Astrocyte (in vitro differentiated cells and primary cell): Measurements from ENCODE around the gene FGF22. TPM values are rescaled to one million over a fixed set of nuclear protein-coding genes. Genes with fewer than 3 reads are reported as not detected.

ENCODE experiments used
- DNase-seq: peaks from one replicate; pipeline ENCODE4 v3.0.0-alpha.2; 2010; ENCODE audit warnings: low read depth
- FAIRE-seq: peaks from 2 replicates; lab custom pipeline; 2011; peaks lifted over from hg19 to GRCh38; lab: Jason Lieb, UNC
- H2AFZ ChIP-seq: 2 replicates; pipeline ENCODE4 v1.6.0; 2012; ENCODE audit warnings: low read depth, low read length, inconsistent platforms
- H3K27ac ChIP-seq: 2 replicates; pipeline ENCODE4 v1.5.1; 2011; ENCODE audit warnings: low read depth, low read length, inconsistent platforms
- H3K27me3 ChIP-seq: 2 replicates; pipeline ENCODE4 v1.6.0; 2011; ENCODE audit warnings: low read length, inconsistent platforms; ENCODE audit not compliant: insufficient read depth
- H3K36me3 ChIP-seq: 2 replicates; pipeline ENCODE4 v1.5.1; 2011; ENCODE audit warnings: low read length, inconsistent platforms; ENCODE audit not compliant: insufficient read depth
- H3K4me1 ChIP-seq: 2 replicates; pipeline ENCODE4 v1.5.1; 2011; ENCODE audit warnings: low read length, inconsistent platforms; ENCODE audit not compliant: insufficient read depth
- H3K4me2 ChIP-seq: 2 replicates; pipeline ENCODE4 v1.6.0; 2012; ENCODE audit warnings: low read length, inconsistent platforms
- H3K4me3 ChIP-seq: 2 replicates; pipeline ENCODE4 v1.5.1; 2011; ENCODE audit warnings: low read depth, mild to moderate bottlenecking, low read length, inconsistent platforms; ENCODE audit not compliant: insufficient read depth
- H3K79me2 ChIP-seq: 2 replicates; pipeline ENCODE4 v1.6.0; 2012; ENCODE audit warnings: mild to moderate bottlenecking, low read length, inconsistent platforms; ENCODE audit not compliant: insufficient read depth
- H3K9ac ChIP-seq: 2 replicates; pipeline ENCODE4 v1.6.0; 2012; ENCODE audit warnings: mild to moderate bottlenecking, low read length, inconsistent platforms
- H3K9me3 ChIP-seq: 2 replicates; pipeline ENCODE4 v1.5.1; 2012; ENCODE audit warnings: low read depth, mild to moderate bottlenecking, low read length, inconsistent platforms; ENCODE audit not compliant: insufficient read depth
- H4K20me1 ChIP-seq: 2 replicates; pipeline ENCODE4 v1.6.0; 2012; ENCODE audit warnings: low read length, inconsistent platforms; ENCODE audit not compliant: insufficient read depth
- H3K27ac Mint-ChIP-seq: one replicate; pipeline ENCODE4 v1.8.0; 2021; ENCODE audit warnings: mild to moderate bottlenecking, mixed read lengths; ENCODE audit not compliant: unreplicated experiment
- H3K27me3 Mint-ChIP-seq: one replicate; pipeline ENCODE4 v1.8.0; 2021; ENCODE audit warnings: low read depth, mixed read lengths; ENCODE audit not compliant: unreplicated experiment
- H3K36me3 Mint-ChIP-seq: one replicate; pipeline ENCODE4 v1.8.0; 2021; ENCODE audit warnings: low read depth, mixed read lengths; ENCODE audit not compliant: unreplicated experiment
- H3K4me1 Mint-ChIP-seq: one replicate; pipeline ENCODE4 v1.8.0; 2021; ENCODE audit warnings: low read depth, mixed read lengths; ENCODE audit not compliant: unreplicated experiment
- H3K4me3 Mint-ChIP-seq: one replicate; pipeline ENCODE4 v1.8.0; 2021; ENCODE audit warnings: mild to moderate bottlenecking, moderate library complexity, mixed read lengths; ENCODE audit not compliant: unreplicated experiment
- H3K9me3 Mint-ChIP-seq: one replicate; pipeline ENCODE4 v1.8.0; 2021; ENCODE audit warnings: mild to moderate bottlenecking, mixed read lengths; ENCODE audit not compliant: unreplicated experiment
- EZH2 ChIP-seq: IDR thresholded peaks from 2 replicates; pipeline ENCODE4 v1.6.1; 2012; ENCODE audit warnings: mild to moderate bottlenecking, low read length, inconsistent platforms; ENCODE audit not compliant: insufficient read depth
- total RNA-seq: library from RNA; stranded (reverse); gene quantifications from 2 replicates; pipeline ENCODE4 v1.2.1, GENCODE V29; 2021
- TF ChIP-seq, protein P1 (sequence below): IDR thresholded peaks from 2 replicates; pipeline ENCODE4 v1.5.1; 2011; ENCODE audit warnings: low read depth, mild to moderate bottlenecking, inconsistent platforms, low read length, moderate library complexity; ENCODE audit not compliant: insufficient read depth

FGF22 gene
- total RNA-seq, 1 donor from 2014 or later = 0.25 TPM

DNA sequence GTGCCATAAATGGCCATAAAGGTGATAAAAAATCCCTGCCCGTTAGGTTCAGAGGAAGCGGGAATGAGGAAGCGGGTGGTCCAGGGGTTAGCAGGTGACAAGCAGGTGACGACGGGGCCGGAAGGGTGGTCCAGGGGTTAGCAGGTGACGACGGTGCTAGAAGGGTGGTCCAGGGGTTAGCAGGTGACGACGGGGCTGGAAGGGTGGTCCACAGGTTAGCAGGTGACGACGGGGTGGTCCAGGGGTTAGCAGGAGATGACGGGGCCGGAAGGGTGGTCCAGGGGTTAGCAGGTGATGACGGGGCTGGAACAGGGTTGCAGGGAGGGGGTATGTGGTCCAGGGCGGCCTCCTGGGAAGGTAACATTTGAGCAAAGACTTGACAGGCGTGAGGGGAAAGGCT, 49.3 kb downstream of the FGF22 start:
- no peak overlapping the region for H3K27ac Mint-ChIP-seq
- Histone ChIP-seq H3K79me2 (no peaks in the 10 kb centered on the region), H4K20me1 (no peaks in the 10 kb centered on the region), H3K4me3 (no peak overlapping the region), H3K4me1 (no peaks in the 10 kb centered on the region), H3K9me3 (no peaks in the 10 kb centered on the region), H2AFZ (no peak overlapping the region), H3K9ac (no peak overlapping the region), H3K36me3 (no peaks in the 10 kb centered on the region), H3K27ac (no peak overlapping the region), H3K4me2 (no peak overlapping the region), H3K27me3 (no peaks in the 10 kb centered on the region)
- TF ChIP-seq, protein P1, sequence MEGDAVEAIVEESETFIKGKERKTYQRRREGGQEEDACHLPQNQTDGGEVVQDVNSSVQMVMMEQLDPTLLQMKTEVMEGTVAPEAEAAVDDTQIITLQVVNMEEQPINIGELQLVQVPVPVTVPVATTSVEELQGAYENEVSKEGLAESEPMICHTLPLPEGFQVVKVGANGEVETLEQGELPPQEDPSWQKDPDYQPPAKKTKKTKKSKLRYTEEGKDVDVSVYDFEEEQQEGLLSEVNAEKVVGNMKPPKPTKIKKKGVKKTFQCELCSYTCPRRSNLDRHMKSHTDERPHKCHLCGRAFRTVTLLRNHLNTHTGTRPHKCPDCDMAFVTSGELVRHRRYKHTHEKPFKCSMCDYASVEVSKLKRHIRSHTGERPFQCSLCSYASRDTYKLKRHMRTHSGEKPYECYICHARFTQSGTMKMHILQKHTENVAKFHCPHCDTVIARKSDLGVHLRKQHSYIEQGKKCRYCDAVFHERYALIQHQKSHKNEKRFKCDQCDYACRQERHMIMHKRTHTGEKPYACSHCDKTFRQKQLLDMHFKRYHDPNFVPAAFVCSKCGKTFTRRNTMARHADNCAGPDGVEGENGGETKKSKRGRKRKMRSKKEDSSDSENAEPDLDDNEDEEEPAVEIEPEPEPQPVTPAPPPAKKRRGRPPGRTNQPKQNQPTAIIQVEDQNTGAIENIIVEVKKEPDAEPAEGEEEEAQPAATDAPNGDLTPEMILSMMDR = no peak
- H3K4me1 Mint-ChIP-seq = no peaks in the 10 kb centered on the region
- peaks cover 16% of the 10 kb centered on the region for H3K27me3 Mint-ChIP-seq
- FAIRE-seq = no peak
- DNase-seq = no peak
- peaks cover 7% of the 10 kb centered on the region for H3K9me3 Mint-ChIP-seq
- no peaks in the 10 kb centered on the region for H3K36me3 Mint-ChIP-seq
- H3K4me3 Mint-ChIP-seq = no peak overlapping the region

- no peak overlapping the region for H3K27ac Mint-ChIP-seq
- Histone ChIP-seq H3K4me1 (no peaks in the 10 kb centered on the region), H2AFZ (no peak overlapping the region), H3K27me3 (no peaks in the 10 kb centered on the region), H3K9ac (no peak overlapping the region), H3K9me3 (no peaks in the 10 kb centered on the region), H3K36me3 (no peaks in the 10 kb centered on the region), H3K4me2 (no peak overlapping the region), H3K4me3 (no peak overlapping the region), H3K27ac (no peak overlapping the region), H3K79me2 (no peaks in the 10 kb centered on the region), H4K20me1 (no peaks in the 10 kb centered on the region)
- no peaks in the 10 kb centered on the region for H3K4me1 Mint-ChIP-seq
- peaks cover 7% of the 10 kb centered on the region for H3K9me3 Mint-ChIP-seq
- no peak for DNase-seq
- TF ChIP-seq EZH2 = no peak
- TF ChIP-seq, protein P1 = no peak
- no peak overlapping the region for H3K4me3 Mint-ChIP-seq
- no peaks in the 10 kb centered on the region for H3K36me3 Mint-ChIP-seq
- no peak for FAIRE-seq
- H3K27me3 Mint-ChIP-seq = peaks cover 16% of the 10 kb centered on the region
These were observed 50.5 kb downstream of the FGF22 start for GRCh38 chr19:690203-690602.

Other genes starting within 250 kb of the FGF22 start
- 2.9 and 3.4 TPM in 2 replicates for gene C2CD4C, start 230.7 kb upstream of the FGF22 start, total RNA-seq
- 27.5 and 29.7 TPM in 2 replicates for gene SHC2, start 178.8 kb upstream of the FGF22 start, total RNA-seq
- gene MADCAM1, start 143.4 kb upstream of the FGF22 start, total RNA-seq = 0.57 and 0.60 TPM in 2 replicates
- gene TPGS1, start 132.4 kb upstream of the FGF22 start, total RNA-seq = 17.9 and 20.4 TPM in 2 replicates
- 190 and 192 TPM in 2 replicates for gene CDC34, start 108.1 kb upstream of the FGF22 start, total RNA-seq
- 0.70 and 0.75 TPM in 2 replicates for gene GZMM, start 95.8 kb upstream of the FGF22 start, total RNA-seq
- gene BSG, start 67.3 kb upstream of the FGF22 start, total RNA-seq = 807 and 871 TPM in 2 replicates
- 4.8 and 5.5 TPM in 2 replicates for gene HCN2, start 50.0 kb upstream of the FGF22 start, total RNA-seq
- 43.4 and 45.3 TPM in 2 replicates for gene POLRMT, start 6.3 kb upstream of the FGF22 start, total RNA-seq
- gene RNF126, start 23.3 kb downstream of the FGF22 start, total RNA-seq = 58.3 and 58.5 TPM in 2 replicates
- 72.0 and 78.8 TPM in 2 replicates for gene FSTL3, start 36.5 kb downstream of the FGF22 start, total RNA-seq
- gene PRSS57, start 55.6 kb downstream of the FGF22 start, total RNA-seq = not detected in 2 replicates
- 60.0 and 67.3 TPM in 2 replicates for gene PALM, start 69.1 kb downstream of the FGF22 start, total RNA-seq
- 0.36 and 0.43 TPM in 2 replicates for gene MISP, start 111.2 kb downstream of the FGF22 start, total RNA-seq
- gene PTBP1, start 157.6 kb downstream of the FGF22 start, total RNA-seq = 366 and 386 TPM in 2 replicates
- gene PLPPR3, start 182.1 kb downstream of the FGF22 start, total RNA-seq = 29.2 and 36.5 TPM in 2 replicates
- 1.00 and 1.4 TPM in 2 replicates for gene AZU1, start 188.0 kb downstream of the FGF22 start, total RNA-seq
- gene PRTN3, start 201.1 kb downstream of the FGF22 start, total RNA-seq = not detected in 2 replicates
- gene ELANE, start 212.4 kb downstream of the FGF22 start, total RNA-seq = not detected in 2 replicates
- 0.59 and 0.65 TPM in 2 replicates for gene CFD, start 219.8 kb downstream of the FGF22 start, total RNA-seq